Fibroblast of mammary gland (primary cell): Measurements from ENCODE around the gene MYO1H.

Experiments used
- DNase-seq: peaks from one replicate; pipeline ENCODE4 v3.0.0-alpha.2; 2010; ENCODE audit warnings: low read depth
- H3K4me3 ChIP-seq: 2 replicates; pipeline ENCODE4 v1.5.1; 2011; ENCODE audit warnings: low read depth, mild to moderate bottlenecking, low read length, moderate library complexity; ENCODE audit not compliant: control insufficient read depth
- CTCF ChIP-seq: conservative IDR thresholded peaks from 2 replicates; pipeline ENCODE4 v1.5.1; 2011; ENCODE audit warnings: low read depth, low read length, inconsistent platforms; ENCODE audit not compliant: control insufficient read depth, insufficient read depth

The MYO1H gene

GRCh38 chr12:109489955-109490565, 142.4 kb downstream of the MYO1H start:
- no peak for TF ChIP-seq CTCF
- no peak overlapping the region for H3K4me3 ChIP-seq
- no peak for DNase-seq

GRCh38 chr12:109491671-109492070, 144.0 kb downstream of the MYO1H start:
- TF ChIP-seq CTCF, result no peak
- H3K4me3 ChIP-seq, result no peak overlapping the region
- no peak for DNase-seq

- H3K4me3 ChIP-seq, result no peak overlapping the region
- no peak for DNase-seq
- no peak for TF ChIP-seq CTCF
Observed at GRCh38 chr12:109492371-109492770, 144.7 kb downstream of the MYO1H start.

GRCh38 chr12:109493090-109493489, 145.4 kb downstream of the MYO1H start:
- no peak overlapping the region for H3K4me3 ChIP-seq
- no peak for DNase-seq
- TF ChIP-seq CTCF, result no peak

GRCh38 chr12:109493938-109494337, 146.2 kb downstream of the MYO1H start:
- no peak for TF ChIP-seq CTCF
- H3K4me3 ChIP-seq, result no peak overlapping the region
- no peak for DNase-seq

- no peak overlapping the region for H3K4me3 ChIP-seq
- no peak for DNase-seq
- TF ChIP-seq CTCF, result no peak
Observed at GRCh38 chr12:109494348-109494881, 146.7 kb downstream of the MYO1H start.
